GM23338 (cell line): ENCODE measurements around the gene VSIG8. TPM values are rescaled to one million over a fixed set of nuclear protein-coding genes. Genes with fewer than 3 reads are reported as not detected.

Experiments
- ATAC-seq: fragments of 200-7000 bp; cut with Tn5 transposase; 3 replicates; pipeline ENCODE4 v1.9.1; 2020
- DNase-seq: peaks from one replicate; pipeline ENCODE4 v3.0.0-alpha.2; 2015; ENCODE audit warnings: low spot score
- H2AFZ ChIP-seq: fragments of 200-600 bp; sonication (generic); 2 replicates; pipeline ENCODE4 v1.8.0; 2016; ENCODE audit warnings: antibody characterized with exemption, mild to moderate bottlenecking, moderate library complexity
- H3F3A ChIP-seq: fragments of 200-600 bp; sonication (generic); replicated peaks from 2 replicates; pipeline ENCODE4 v1.8.0; 2017; ENCODE audit warnings: antibody characterized with exemption, mixed run types, low read depth
- H3K27ac ChIP-seq: fragments of 200-600 bp; sonication (generic); 2 replicates; pipeline ENCODE4 v1.6.1; 2016; ENCODE audit warnings: low read depth
- H3K27me3 ChIP-seq: fragments of 200-600 bp; sonication (generic); 2 replicates; pipeline ENCODE4 v1.8.0; 2016; ENCODE audit warnings: mild to moderate bottlenecking, mixed run types, moderate library complexity; ENCODE audit not compliant: insufficient read depth
- H3K36me3 ChIP-seq: fragments of 200-600 bp; sonication (generic); 2 replicates; pipeline ENCODE4 v1.8.0; 2016; ENCODE audit warnings: mild to moderate bottlenecking; ENCODE audit not compliant: insufficient read depth
- H3K4me1 ChIP-seq: fragments of 200-600 bp; sonication (generic); 2 replicates; pipeline ENCODE4 v1.8.0; 2016; ENCODE audit warnings: mild to moderate bottlenecking, moderate library complexity; ENCODE audit not compliant: insufficient read depth
- H3K4me2 ChIP-seq: fragments of 200-600 bp; sonication (generic); 2 replicates; pipeline ENCODE4 v1.7.1; 2017; ENCODE audit warnings: mixed run types
- H3K4me3 ChIP-seq: fragments of 200-600 bp; sonication (generic); 2 replicates; pipeline ENCODE4 v1.6.1; 2016; ENCODE audit warnings: mixed run types
- H3K79me2 ChIP-seq: fragments of 200-600 bp; sonication (generic); replicated peaks from 2 replicates; pipeline ENCODE4 v1.8.0; 2017; ENCODE audit warnings: mild to moderate bottlenecking; ENCODE audit not compliant: insufficient read depth
- H3K9me2 ChIP-seq: fragments of 200-600 bp; sonication (generic); 2 replicates; pipeline ENCODE4 v1.8.0; 2017; ENCODE audit not compliant: insufficient read depth
- H4K20me1 ChIP-seq: fragments of 200-600 bp; sonication (generic); replicated peaks from 2 replicates; pipeline ENCODE4 v1.8.0; 2017; ENCODE audit warnings: mild to moderate bottlenecking; ENCODE audit not compliant: insufficient read depth
- H3K27ac Mint-ChIP-seq: 2 replicates; pipeline ENCODE4 v1.8.0; 2020; ENCODE audit warnings: inconsistent platforms, mild to moderate bottlenecking, moderate library complexity, mixed read lengths
- H3K27me3 Mint-ChIP-seq: 3 replicates; pipeline ENCODE4 v1.8.0; 2022; ENCODE audit warnings: low read depth, mild to moderate bottlenecking, moderate library complexity, mixed read lengths, inconsistent platforms; ENCODE audit not compliant: insufficient read depth, poor library complexity
- H3K36me3 Mint-ChIP-seq: 3 replicates; pipeline ENCODE4 v1.8.0; 2021; ENCODE audit warnings: low read depth, mild to moderate bottlenecking, inconsistent platforms, moderate library complexity, mixed read lengths
- H3K4me1 Mint-ChIP-seq: 3 replicates; pipeline ENCODE4 v1.8.0; 2020; ENCODE audit warnings: mild to moderate bottlenecking, inconsistent platforms, mixed read lengths
- H3K4me3 Mint-ChIP-seq: 3 replicates; pipeline ENCODE4 v1.8.0; 2021; ENCODE audit warnings: moderate library complexity, mild to moderate bottlenecking, inconsistent platforms, mixed read lengths
- H3K9me3 Mint-ChIP-seq: 3 replicates; pipeline ENCODE4 v1.8.0; 2020; ENCODE audit warnings: moderate library complexity, mild to moderate bottlenecking, inconsistent platforms, mixed read lengths
- CREB1 ChIP-seq: fragments of 250-450 bp; sonication (Bioruptor Pico); IDR thresholded peaks from 2 replicates; pipeline ENCODE4 v1.5.0; 2020; ENCODE audit warnings: low read depth, mild to moderate bottlenecking, moderate library complexity
- ETS1 ChIP-seq: IDR thresholded peaks from 2 replicates; pipeline ENCODE4 v1.6.1; 2016; ENCODE audit warnings: antibody characterized with exemption
- EZH2 ChIP-seq: fragments of 200-600 bp; sonication (generic); IDR thresholded peaks from one replicate; pipeline ENCODE4 v1.8.0; 2017; ENCODE audit warnings: antibody characterized with exemption, mild to moderate bottlenecking, low read depth; ENCODE audit not compliant: unreplicated experiment
- EZH2phosphoT487 ChIP-seq: fragments of 200-600 bp; sonication (generic); IDR thresholded peaks from one replicate; pipeline ENCODE4 v1.8.1; 2018; ENCODE audit warnings: antibody characterized with exemption; ENCODE audit not compliant: unreplicated experiment
- JUNB ChIP-seq: IDR thresholded peaks from one replicate; pipeline ENCODE4 v1.6.1; 2016; ENCODE audit warnings: antibody characterized with exemption; ENCODE audit not compliant: unreplicated experiment
- NANOG ChIP-seq: IDR thresholded peaks from 2 replicates; pipeline ENCODE4 v1.6.1; 2016; ENCODE audit warnings: antibody characterized with exemption, borderline replicate concordance
- POLR2AphosphoS5 ChIP-seq: IDR thresholded peaks from 2 replicates; pipeline ENCODE4 v1.6.1; 2016; ENCODE audit warnings: antibody characterized with exemption, low read depth
- REST ChIP-seq: IDR thresholded peaks from one replicate; pipeline ENCODE4 v1.6.1; 2018; ENCODE audit warnings: antibody characterized with exemption; ENCODE audit not compliant: unreplicated experiment
- ZNF114 ChIP-seq: fragments of 250-450 bp; sonication (Bioruptor Pico); IDR thresholded peaks from 2 replicates; pipeline ENCODE4 v1.5.0; 2020; ENCODE audit warnings: mild to moderate bottlenecking, moderate library complexity
- ZNF331 ChIP-seq: fragments of 250-450 bp; sonication (Bioruptor Pico); IDR thresholded peaks from 2 replicates; pipeline ENCODE4 v1.5.0; 2020; ENCODE audit warnings: low read depth, mild to moderate bottlenecking, moderate library complexity
- polyA plus RNA-seq: library from polyadenylated mRNA; unstranded; fragments of >200 nt; fragmentation: Nextera tagmentation; extraction: Ambion mirVana; gene quantifications from 2 replicates; pipeline ENCODE4 v1.2.1, GENCODE V29; 2016
- total RNA-seq: library from RNA; depleted of rRNA; stranded (reverse); fragments of >200 nt; shearing (Covaris generic); gene quantifications from 2 replicates; pipeline ENCODE4 v1.2.3, GENCODE V29; 2014
- TF ChIP-seq, protein P1 (sequence below), 2 experiments: fragments of 200-600 bp in 1 of 2; sonication (generic) in 1 of 2; conservative IDR thresholded peaks; 2 replicates each; pipeline versions ENCODE4 v1.5.1 to v1.6.1; 2016 to 2017; ENCODE audit warnings: antibody characterized with exemption in 2 of 2, low read depth in 2 of 2, mild to moderate bottlenecking in 2 of 2, moderate library complexity in 1 of 2
- TF ChIP-seq, protein P2 (sequence below): fragments of 250-450 bp; sonication (Bioruptor Pico); IDR thresholded peaks from 2 replicates; pipeline ENCODE4 v1.5.0; 2020; ENCODE audit warnings: mild to moderate bottlenecking, moderate library complexity

Gene VSIG8
- total and polyA plus RNA-seq, 2 experiments from 2014 or later, result not detected

- peaks cover 3% of the 10 kb centered on the region for H3K27me3 Mint-ChIP-seq
- no peak overlapping the region for H3K4me3 Mint-ChIP-seq
- no peaks in the 10 kb centered on the region for H3F3A ChIP-seq
- no peaks in the 10 kb centered on the region for H3K79me2 ChIP-seq
- H3K36me3 ChIP-seq, result no peaks in the 10 kb centered on the region
- ATAC-seq (no peak), DNase-seq (no peak)
- H3K27me3 ChIP-seq, result no peaks in the 10 kb centered on the region
- no peaks in the 10 kb centered on the region for H3K36me3 Mint-ChIP-seq
- no peak overlapping the region for H3K4me3 ChIP-seq
- H4K20me1 ChIP-seq, result no peaks in the 10 kb centered on the region
- H3K4me1 Mint-ChIP-seq, result peaks cover 4% of the 10 kb centered on the region; the same call in 2 of the 3 replicates
- peak overlapping the region; percentile 96 for H2AFZ ChIP-seq
- no peak overlapping the region for H3K27ac ChIP-seq
- H3K9me3 Mint-ChIP-seq, result no peaks in the 10 kb centered on the region; the same call in 2 of the 3 replicates
- no peak overlapping the region for H3K4me2 ChIP-seq
- H3K4me1 ChIP-seq, result no peaks in the 10 kb centered on the region; the same call in 1 of the 2 replicates
- H3K9me2 ChIP-seq, result peaks cover 7% of the 10 kb centered on the region; the same call in 1 of the 2 replicates
- H3K27ac Mint-ChIP-seq, result no peak overlapping the region
- TF ChIP-seq, protein P1, sequence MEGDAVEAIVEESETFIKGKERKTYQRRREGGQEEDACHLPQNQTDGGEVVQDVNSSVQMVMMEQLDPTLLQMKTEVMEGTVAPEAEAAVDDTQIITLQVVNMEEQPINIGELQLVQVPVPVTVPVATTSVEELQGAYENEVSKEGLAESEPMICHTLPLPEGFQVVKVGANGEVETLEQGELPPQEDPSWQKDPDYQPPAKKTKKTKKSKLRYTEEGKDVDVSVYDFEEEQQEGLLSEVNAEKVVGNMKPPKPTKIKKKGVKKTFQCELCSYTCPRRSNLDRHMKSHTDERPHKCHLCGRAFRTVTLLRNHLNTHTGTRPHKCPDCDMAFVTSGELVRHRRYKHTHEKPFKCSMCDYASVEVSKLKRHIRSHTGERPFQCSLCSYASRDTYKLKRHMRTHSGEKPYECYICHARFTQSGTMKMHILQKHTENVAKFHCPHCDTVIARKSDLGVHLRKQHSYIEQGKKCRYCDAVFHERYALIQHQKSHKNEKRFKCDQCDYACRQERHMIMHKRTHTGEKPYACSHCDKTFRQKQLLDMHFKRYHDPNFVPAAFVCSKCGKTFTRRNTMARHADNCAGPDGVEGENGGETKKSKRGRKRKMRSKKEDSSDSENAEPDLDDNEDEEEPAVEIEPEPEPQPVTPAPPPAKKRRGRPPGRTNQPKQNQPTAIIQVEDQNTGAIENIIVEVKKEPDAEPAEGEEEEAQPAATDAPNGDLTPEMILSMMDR (conservative IDR thresholded peaks at IDR 0.05; ENCODE audit: low read depth in 2 of 2), result no peak
- TF ChIP-seq ZNF114 (CRISPR knock-in tag) (no peak), NANOG (no peak), POLR2AphosphoS5 (no peak), CREB1 (no peak), REST (no peak), ZNF331 (CRISPR knock-in tag) (no peak), EZH2 (no peak), EZH2phosphoT487 (no peak), ETS1 (no peak), JUNB (no peak)
- TF ChIP-seq, protein P2, sequence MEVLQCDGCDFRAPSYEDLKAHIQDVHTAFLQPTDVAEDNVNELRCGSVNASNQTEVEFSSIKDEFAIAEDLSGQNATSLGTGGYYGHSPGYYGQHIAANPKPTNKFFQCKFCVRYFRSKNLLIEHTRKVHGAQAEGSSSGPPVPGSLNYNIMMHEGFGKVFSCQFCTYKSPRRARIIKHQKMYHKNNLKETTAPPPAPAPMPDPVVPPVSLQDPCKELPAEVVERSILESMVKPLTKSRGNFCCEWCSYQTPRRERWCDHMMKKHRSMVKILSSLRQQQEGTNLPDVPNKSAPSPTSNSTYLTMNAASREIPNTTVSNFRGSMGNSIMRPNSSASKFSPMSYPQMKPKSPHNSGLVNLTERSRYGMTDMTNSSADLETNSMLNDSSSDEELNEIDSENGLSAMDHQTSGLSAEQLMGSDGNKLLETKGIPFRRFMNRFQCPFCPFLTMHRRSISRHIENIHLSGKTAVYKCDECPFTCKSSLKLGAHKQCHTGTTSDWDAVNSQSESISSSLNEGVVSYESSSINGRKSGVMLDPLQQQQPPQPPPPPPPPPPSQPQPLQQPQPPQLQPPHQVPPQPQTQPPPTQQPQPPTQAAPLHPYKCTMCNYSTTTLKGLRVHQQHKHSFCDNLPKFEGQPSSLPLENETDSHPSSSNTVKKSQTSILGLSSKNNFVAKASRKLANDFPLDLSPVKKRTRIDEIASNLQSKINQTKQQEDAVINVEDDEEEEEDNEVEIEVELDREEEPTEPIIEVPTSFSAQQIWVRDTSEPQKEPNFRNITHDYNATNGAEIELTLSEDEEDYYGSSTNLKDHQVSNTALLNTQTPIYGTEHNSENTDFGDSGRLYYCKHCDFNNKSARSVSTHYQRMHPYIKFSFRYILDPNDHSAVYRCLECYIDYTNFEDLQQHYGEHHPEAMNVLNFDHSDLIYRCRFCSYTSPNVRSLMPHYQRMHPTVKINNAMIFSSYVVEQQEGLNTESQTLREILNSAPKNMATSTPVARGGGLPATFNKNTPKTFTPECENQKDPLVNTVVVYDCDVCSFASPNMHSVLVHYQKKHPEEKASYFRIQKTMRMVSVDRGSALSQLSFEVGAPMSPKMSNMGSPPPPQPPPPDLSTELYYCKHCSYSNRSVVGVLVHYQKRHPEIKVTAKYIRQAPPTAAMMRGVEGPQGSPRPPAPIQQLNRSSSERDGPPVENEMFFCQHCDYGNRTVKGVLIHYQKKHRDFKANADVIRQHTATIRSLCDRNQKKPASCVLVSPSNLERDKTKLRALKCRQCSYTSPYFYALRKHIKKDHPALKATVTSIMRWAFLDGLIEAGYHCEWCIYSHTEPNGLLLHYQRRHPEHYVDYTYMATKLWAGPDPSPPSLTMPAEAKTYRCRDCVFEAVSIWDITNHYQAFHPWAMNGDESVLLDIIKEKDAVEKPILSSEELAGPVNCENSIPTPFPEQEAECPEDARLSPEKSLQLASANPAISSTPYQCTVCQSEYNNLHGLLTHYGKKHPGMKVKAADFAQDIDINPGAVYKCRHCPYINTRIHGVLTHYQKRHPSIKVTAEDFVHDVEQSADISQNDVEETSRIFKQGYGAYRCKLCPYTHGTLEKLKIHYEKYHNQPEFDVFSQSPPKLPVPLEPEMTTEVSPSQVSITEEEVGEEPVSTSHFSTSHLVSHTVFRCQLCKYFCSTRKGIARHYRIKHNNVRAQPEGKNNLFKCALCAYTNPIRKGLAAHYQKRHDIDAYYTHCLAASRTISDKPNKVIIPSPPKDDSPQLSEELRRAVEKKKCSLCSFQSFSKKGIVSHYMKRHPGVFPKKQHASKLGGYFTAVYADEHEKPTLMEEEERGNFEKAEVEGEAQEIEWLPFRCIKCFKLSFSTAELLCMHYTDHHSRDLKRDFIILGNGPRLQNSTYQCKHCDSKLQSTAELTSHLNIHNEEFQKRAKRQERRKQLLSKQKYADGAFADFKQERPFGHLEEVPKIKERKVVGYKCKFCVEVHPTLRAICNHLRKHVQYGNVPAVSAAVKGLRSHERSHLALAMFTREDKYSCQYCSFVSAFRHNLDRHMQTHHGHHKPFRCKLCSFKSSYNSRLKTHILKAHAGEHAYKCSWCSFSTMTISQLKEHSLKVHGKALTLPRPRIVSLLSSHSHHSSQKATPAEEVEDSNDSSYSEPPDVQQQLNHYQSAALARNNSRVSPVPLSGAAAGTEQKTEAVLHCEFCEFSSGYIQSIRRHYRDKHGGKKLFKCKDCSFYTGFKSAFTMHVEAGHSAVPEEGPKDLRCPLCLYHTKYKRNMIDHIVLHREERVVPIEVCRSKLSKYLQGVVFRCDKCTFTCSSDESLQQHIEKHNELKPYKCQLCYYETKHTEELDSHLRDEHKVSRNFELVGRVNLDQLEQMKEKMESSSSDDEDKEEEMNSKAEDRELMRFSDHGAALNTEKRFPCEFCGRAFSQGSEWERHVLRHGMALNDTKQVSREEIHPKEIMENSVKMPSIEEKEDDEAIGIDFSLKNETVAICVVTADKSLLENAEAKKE (CRISPR knock-in tag), result no peak
These were observed 45.0 kb downstream of the VSIG8 start for GRCh38 chr1:159817276-159818041.
